KMS-11 (cell line): ENCODE results near the gene BBLN.
A peak's percentile ranks its signal among the peaks of the same experiment; 100 is the strongest.

ENCODE experiments used
- H2AFZ ChIP-seq: fragments of 200-600 bp; sonication (generic); 2 replicates; pipeline ENCODE4 v1.6.1; 2016; ENCODE audit warnings: antibody characterized with exemption, mixed run types, low read depth
- H3K27ac ChIP-seq: fragments of 200-600 bp; sonication (generic); 2 replicates; pipeline ENCODE4 v1.6.1; 2016; ENCODE audit warnings: mild to moderate bottlenecking, mixed run types
- H3K27me3 ChIP-seq: fragments of 200-600 bp; sonication (generic); 2 replicates; pipeline ENCODE4 v1.6.1; 2017; ENCODE audit warnings: mild to moderate bottlenecking, low read depth, mixed run types, moderate library complexity; ENCODE audit not compliant: insufficient read depth
- H3K36me3 ChIP-seq: fragments of 200-600 bp; sonication (generic); 2 replicates; pipeline ENCODE4 v1.6.1; 2017; ENCODE audit warnings: mild to moderate bottlenecking, mixed run types; ENCODE audit not compliant: insufficient read depth
- H3K4me1 ChIP-seq: fragments of 200-600 bp; sonication (generic); 2 replicates; pipeline ENCODE4 v1.6.1; 2016; ENCODE audit warnings: mild to moderate bottlenecking, low read depth, mixed run types; ENCODE audit not compliant: poor library complexity, severe bottlenecking
- H3K4me2 ChIP-seq: fragments of 200-600 bp; sonication (generic); 2 replicates; pipeline ENCODE4 v1.7.0; 2016; ENCODE audit warnings: mild to moderate bottlenecking, mixed run types
- H3K4me3 ChIP-seq: fragments of 200-600 bp; sonication (generic); IDR thresholded peaks from 2 replicates; pipeline ENCODE4 v1.6.1; 2017; ENCODE audit warnings: low read depth, low read length, mixed read lengths; ENCODE audit not compliant: insufficient read depth
- H3K79me2 ChIP-seq: fragments of 200-600 bp; sonication (generic); 2 replicates; pipeline ENCODE4 v1.6.1; 2016; ENCODE audit warnings: low read depth, mixed run types; ENCODE audit not compliant: insufficient read depth
- H3K9ac ChIP-seq: fragments of 200-600 bp; sonication (generic); 2 replicates; pipeline ENCODE4 v1.6.1; 2016; ENCODE audit warnings: mild to moderate bottlenecking, mixed run types
- H4K20me1 ChIP-seq: fragments of 200-600 bp; sonication (generic); 2 replicates; pipeline ENCODE4 v1.6.1; 2016; ENCODE audit warnings: mild to moderate bottlenecking, mixed run types; ENCODE audit not compliant: insufficient read depth
- TF ChIP-seq, protein P1 (sequence below): fragments of 200-600 bp; sonication (generic); conservative IDR thresholded peaks from 2 replicates; pipeline ENCODE4 v1.6.1; 2017; ENCODE audit warnings: low read depth, mild to moderate bottlenecking, antibody characterized with exemption, low read length, moderate library complexity, mixed read lengths

BBLN gene

DNA sequence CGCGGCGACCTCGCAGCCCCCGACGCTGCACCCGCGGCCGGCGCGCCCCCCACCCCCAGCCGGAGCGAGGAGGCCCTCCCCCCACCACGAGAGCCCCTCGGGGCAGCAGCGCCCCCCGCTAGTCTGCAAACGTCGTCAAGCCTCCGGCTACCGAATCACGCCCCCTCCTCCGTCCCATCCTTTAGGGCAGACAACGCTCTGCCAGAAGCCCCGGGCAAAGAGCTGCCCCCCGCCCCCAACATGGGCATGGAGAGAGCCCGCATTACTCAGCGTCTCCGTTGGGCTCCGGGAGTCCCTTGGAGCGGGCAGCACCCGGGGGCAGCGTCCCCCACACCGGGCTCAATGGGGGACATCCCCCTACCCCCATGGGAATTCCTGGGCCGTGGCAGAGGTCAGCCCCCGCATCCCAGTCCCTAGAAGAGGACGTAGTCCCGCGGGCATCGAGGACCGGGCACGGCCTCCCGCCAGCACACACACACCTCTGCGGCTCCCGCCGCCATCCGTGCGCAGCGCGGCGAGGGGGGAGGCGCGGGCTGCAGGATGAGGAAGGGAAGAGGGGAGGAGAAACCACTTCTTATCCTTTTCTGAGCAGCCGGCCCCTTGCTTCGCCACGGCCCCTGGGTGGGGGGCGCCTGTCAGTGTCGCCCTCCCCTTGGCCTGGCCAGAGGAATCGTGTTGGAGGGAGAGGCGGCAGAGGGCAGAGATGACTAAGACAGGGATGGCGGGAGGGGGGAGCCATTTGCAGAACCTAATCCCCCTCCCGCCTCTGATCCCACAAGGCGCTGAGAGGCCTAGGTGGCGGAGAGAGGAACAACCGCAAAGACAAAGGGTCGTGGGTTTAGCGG, 43.9 kb downstream of the BBLN start:
- Histone ChIP-seq H3K9ac (no peak overlapping the region), H4K20me1 (no peaks in the 10 kb centered on the region), H3K27me3 (peaks cover 44% of the 10 kb centered on the region), H3K27ac (no peak overlapping the region), H2AFZ (no peak overlapping the region), H3K4me2 (peak overlapping the region; percentile 7), H3K36me3 (no peaks in the 10 kb centered on the region), H3K4me1 (peaks cover 3% of the 10 kb centered on the region), H3K4me3 (no peak overlapping the region), H3K79me2 (no peaks in the 10 kb centered on the region)
- TF ChIP-seq, protein P1, sequence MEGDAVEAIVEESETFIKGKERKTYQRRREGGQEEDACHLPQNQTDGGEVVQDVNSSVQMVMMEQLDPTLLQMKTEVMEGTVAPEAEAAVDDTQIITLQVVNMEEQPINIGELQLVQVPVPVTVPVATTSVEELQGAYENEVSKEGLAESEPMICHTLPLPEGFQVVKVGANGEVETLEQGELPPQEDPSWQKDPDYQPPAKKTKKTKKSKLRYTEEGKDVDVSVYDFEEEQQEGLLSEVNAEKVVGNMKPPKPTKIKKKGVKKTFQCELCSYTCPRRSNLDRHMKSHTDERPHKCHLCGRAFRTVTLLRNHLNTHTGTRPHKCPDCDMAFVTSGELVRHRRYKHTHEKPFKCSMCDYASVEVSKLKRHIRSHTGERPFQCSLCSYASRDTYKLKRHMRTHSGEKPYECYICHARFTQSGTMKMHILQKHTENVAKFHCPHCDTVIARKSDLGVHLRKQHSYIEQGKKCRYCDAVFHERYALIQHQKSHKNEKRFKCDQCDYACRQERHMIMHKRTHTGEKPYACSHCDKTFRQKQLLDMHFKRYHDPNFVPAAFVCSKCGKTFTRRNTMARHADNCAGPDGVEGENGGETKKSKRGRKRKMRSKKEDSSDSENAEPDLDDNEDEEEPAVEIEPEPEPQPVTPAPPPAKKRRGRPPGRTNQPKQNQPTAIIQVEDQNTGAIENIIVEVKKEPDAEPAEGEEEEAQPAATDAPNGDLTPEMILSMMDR: no peak

DNA sequence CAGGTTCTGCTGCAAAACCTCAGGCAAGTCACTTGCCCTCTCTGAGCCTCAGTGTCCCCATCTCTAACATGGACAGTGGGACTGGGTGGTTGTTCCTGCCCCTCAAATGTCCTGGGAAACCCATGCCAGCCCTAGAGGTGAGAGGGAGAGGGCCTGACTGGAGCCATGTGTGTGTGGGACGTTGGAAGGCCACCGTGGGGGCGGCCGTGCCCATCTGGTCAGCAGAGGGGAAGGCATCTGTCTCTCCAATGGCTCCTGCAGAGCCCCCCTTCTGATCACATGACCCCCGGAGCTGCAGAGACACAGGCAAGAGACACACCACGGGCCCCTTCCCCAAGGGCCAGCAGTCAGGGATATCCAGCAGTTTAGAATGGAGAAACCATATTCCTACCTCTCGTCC, 44.8 kb downstream of the BBLN start:
- TF ChIP-seq, protein P1: no peak
- no peak overlapping the region for H3K27ac ChIP-seq
- no peak overlapping the region for H2AFZ ChIP-seq
- H3K4me3 ChIP-seq: no peak overlapping the region
- no peak overlapping the region for H3K4me2 ChIP-seq
- no peaks in the 10 kb centered on the region for H4K20me1 ChIP-seq
- no peak overlapping the region for H3K9ac ChIP-seq
- no peaks in the 10 kb centered on the region for H3K36me3 ChIP-seq
- H3K4me1 ChIP-seq: peaks cover 3% of the 10 kb centered on the region
- H3K79me2 ChIP-seq: no peaks in the 10 kb centered on the region
- peaks cover 47% of the 10 kb centered on the region for H3K27me3 ChIP-seq

DNA sequence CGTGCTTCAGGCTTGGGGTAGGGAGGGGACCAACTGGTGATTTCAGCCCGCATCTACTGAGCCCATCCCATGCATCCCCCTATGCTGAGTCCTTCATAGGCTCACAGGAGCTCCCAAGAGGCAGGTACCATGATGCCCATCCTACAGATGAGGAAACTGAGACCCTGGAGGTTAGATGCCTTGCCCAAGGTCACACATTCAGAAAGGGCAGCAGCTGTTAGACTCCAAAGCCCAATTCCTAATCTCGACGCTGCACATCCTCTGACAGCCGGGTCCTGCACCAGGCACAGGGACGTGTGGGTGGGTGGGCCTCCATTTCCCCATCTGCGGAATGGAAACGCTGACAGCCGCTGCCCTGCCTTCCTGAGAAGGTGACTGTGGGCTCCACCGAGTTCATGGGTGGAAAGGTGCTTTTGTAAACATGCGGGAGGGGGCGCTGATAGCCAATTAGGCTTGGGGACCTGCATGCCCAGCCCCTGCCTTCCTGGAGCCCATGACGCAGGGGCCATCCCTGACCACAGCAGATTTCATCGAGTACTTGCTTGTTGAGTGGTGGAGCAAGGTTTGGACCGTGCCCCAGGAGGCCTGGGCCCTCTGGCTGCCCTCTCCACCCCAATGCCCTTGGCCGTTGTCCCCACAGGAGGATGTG, 45.4 kb downstream of the BBLN start:
- Histone ChIP-seq H3K9ac (no peak overlapping the region), H3K4me2 (no peak overlapping the region), H3K4me1 (peaks cover 3% of the 10 kb centered on the region), H3K79me2 (no peaks in the 10 kb centered on the region), H4K20me1 (no peaks in the 10 kb centered on the region), H3K27me3 (peaks cover 47% of the 10 kb centered on the region), H3K4me3 (no peak overlapping the region), H3K36me3 (no peaks in the 10 kb centered on the region), H3K27ac (no peak overlapping the region), H2AFZ (no peak overlapping the region)
- TF ChIP-seq, protein P1: 0 out of 2 replicates have a peak, but pooled peaks have one; percentile 19

DNA sequence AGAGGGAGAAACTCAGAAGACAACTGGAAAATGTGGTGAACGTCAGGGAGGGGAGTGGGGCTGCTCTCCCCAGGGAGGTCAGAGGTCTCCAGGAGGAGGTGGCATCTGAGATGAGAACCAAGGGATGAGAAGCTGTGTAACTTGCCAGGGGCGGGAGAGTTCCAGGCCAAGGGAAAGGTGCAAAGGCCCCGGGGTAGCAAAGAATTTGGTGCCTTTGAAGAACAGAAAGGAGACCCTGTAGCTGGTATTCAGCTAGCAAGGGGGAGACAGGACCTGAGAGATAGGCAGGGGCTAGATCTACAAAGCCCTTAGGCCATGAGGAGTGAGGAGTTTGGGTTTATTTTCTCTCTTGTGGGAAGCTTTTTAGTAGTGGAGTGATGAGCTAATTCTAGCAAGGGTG, 46.4 kb downstream of the BBLN start:
- Histone ChIP-seq H3K9ac (no peak overlapping the region), H3K4me1 (peaks cover 3% of the 10 kb centered on the region), H3K79me2 (no peaks in the 10 kb centered on the region), H3K27ac (no peak overlapping the region), H4K20me1 (no peaks in the 10 kb centered on the region), H3K4me2 (no peak overlapping the region), H3K4me3 (no peak overlapping the region), H3K27me3 (peaks cover 48% of the 10 kb centered on the region), H3K36me3 (no peaks in the 10 kb centered on the region), H2AFZ (no peak overlapping the region)
- TF ChIP-seq, protein P1: no peak
